Trophoblast cell (in vitro differentiated cells and primary cell): Measurements from ENCODE around the gene ZKSCAN2.

Experiments used
- DNase-seq, 2 donors: peaks; one replicate each; pipeline ENCODE4 v3.0.0-alpha.2; 2016
- H2AFZ ChIP-seq: 2 replicates; pipeline ENCODE4 v1.6.1; 2013; ENCODE audit warnings: low read length, moderate library complexity, mild to moderate bottlenecking; ENCODE audit not compliant: insufficient read depth, poor library complexity
- H2AK5ac ChIP-seq: 2 replicates; pipeline ENCODE4 v1.6.1; 2013; ENCODE audit warnings: mild to moderate bottlenecking, low read length
- H2BK120ac ChIP-seq: 2 replicates; pipeline ENCODE4 v1.6.1; 2013; ENCODE audit warnings: low read length, mild to moderate bottlenecking, moderate library complexity; ENCODE audit not compliant: insufficient read depth, poor library complexity
- H2BK12ac ChIP-seq: 2 replicates; pipeline ENCODE4 v1.6.1; 2013; ENCODE audit warnings: mild to moderate bottlenecking, low read length, moderate library complexity
- H2BK5ac ChIP-seq: 2 replicates; pipeline ENCODE4 v1.6.1; 2013; ENCODE audit warnings: low read length, low read depth, moderate library complexity, mild to moderate bottlenecking; ENCODE audit not compliant: poor library complexity
- H3K14ac ChIP-seq: 2 replicates; pipeline ENCODE4 v1.6.1; 2013; ENCODE audit warnings: mild to moderate bottlenecking, low read length
- H3K18ac ChIP-seq: 2 replicates; pipeline ENCODE4 v1.6.1; 2013; ENCODE audit warnings: mild to moderate bottlenecking, low read length
- H3K23ac ChIP-seq: 2 replicates; pipeline ENCODE4 v1.6.1; 2013; ENCODE audit warnings: low read length
- H3K27ac ChIP-seq: 2 replicates; pipeline ENCODE4 v1.5.1; 2013; ENCODE audit warnings: low read depth, mild to moderate bottlenecking, inconsistent platforms, low read length, moderate library complexity
- H3K27me3 ChIP-seq: 2 replicates; pipeline ENCODE4 v1.6.1; 2013; ENCODE audit warnings: inconsistent platforms, mild to moderate bottlenecking, low read length, moderate library complexity; ENCODE audit not compliant: insufficient read depth
- H3K36me3 ChIP-seq, 2 experiments: 1 replicate in 1 of 2; 2 replicates in 1 of 2; pipeline ENCODE4 v1.6.1; 2013; ENCODE audit warnings: low read length in 2 of 2, mild to moderate bottlenecking in 2 of 2, moderate library complexity in 1 of 2; ENCODE audit not compliant: insufficient read depth in 2 of 2, control insufficient read depth in 1 of 2
- H3K4ac ChIP-seq: 2 replicates; pipeline ENCODE4 v1.6.1; 2013; ENCODE audit warnings: low read depth, mild to moderate bottlenecking, low read length, moderate library complexity
- H3K4me1 ChIP-seq, 2 experiments: 1 replicate in 1 of 2; 2 replicates in 1 of 2; pipeline ENCODE4 v1.6.1; 2013; ENCODE audit warnings: low read length in 2 of 2, mild to moderate bottlenecking in 2 of 2, moderate library complexity in 1 of 2; ENCODE audit not compliant: insufficient read depth in 2 of 2, control insufficient read depth in 1 of 2
- H3K4me2 ChIP-seq: 2 replicates; pipeline ENCODE4 v1.6.1; 2013; ENCODE audit warnings: inconsistent platforms, mild to moderate bottlenecking, low read length, moderate library complexity
- H3K4me3 ChIP-seq: 2 replicates; pipeline ENCODE4 v1.5.1; 2013; ENCODE audit warnings: mild to moderate bottlenecking, low read depth, low read length, inconsistent platforms
- H3K79me1 ChIP-seq: one replicate; pipeline ENCODE4 v1.6.1; 2013; ENCODE audit warnings: low read length
- H3K79me2 ChIP-seq: 2 replicates; pipeline ENCODE4 v1.6.1; 2013; ENCODE audit warnings: low read length, mild to moderate bottlenecking; ENCODE audit not compliant: control insufficient read depth, insufficient read depth, poor library complexity
- H3K9ac ChIP-seq: 2 replicates; pipeline ENCODE4 v1.6.1; 2013; ENCODE audit warnings: mild to moderate bottlenecking, low read length
- H3K9me3 ChIP-seq: 2 replicates; pipeline ENCODE4 v1.6.1; 2013; ENCODE audit warnings: low read depth, mild to moderate bottlenecking, control low read depth, inconsistent platforms, low read length; ENCODE audit not compliant: insufficient read depth
- H4K12ac ChIP-seq: 2 replicates; pipeline ENCODE4 v1.6.1; 2013; ENCODE audit warnings: low read depth, mild to moderate bottlenecking, low read length, moderate library complexity
- H4K8ac ChIP-seq: 2 replicates; pipeline ENCODE4 v1.6.1; 2013; ENCODE audit warnings: low read depth, mild to moderate bottlenecking, low read length, moderate library complexity
- H4K91ac ChIP-seq: one replicate; pipeline ENCODE4 v1.6.1; 2013; ENCODE audit warnings: low read depth, mild to moderate bottlenecking, low read length, moderate library complexity
- WGBS: extraction: QIAGEN DNeasy Blood & Tissue Kit; methylation state at CpG from one replicate; pipeline ENCODE4 v1.1.7; 2013; ENCODE audit warnings: missing lambda C conversion rate; ENCODE audit not compliant: insufficient read length, insufficient coverage; ENCODE audit errors: extremely low coverage; 5-methylcytosine and 5-hydroxymethylcytosine counted together

Gene ZKSCAN2

GRCh38 chr16:25192096-25192495, 65.5 kb downstream of the ZKSCAN2 start:
- Histone ChIP-seq H3K4me1 (peaks cover 3 to 6% of the 10 kb centered on the region in 2 experiments), H3K9me3 (no peaks in the 10 kb centered on the region), H3K14ac (no peak overlapping the region)

GRCh38 chr16:25189305-25189704, 68.3 kb downstream of the ZKSCAN2 start:
- WGBS = no CpG with 5 or more reads among the region's 6 CpGs
- Histone ChIP-seq H2BK120ac (no peak overlapping the region), H2BK12ac (no peak overlapping the region), H3K27ac (no peak overlapping the region), H3K27me3 (no peaks in the 10 kb centered on the region), H3K9me3 (no peaks in the 10 kb centered on the region), H4K8ac (no peak overlapping the region), H4K12ac (no peak overlapping the region), H3K36me3 (no peaks in the 10 kb centered on the region), H2BK5ac (no peak overlapping the region), H3K23ac (no peak overlapping the region), H3K9ac (no peak overlapping the region), H3K14ac (no peak overlapping the region), H3K18ac (no peak overlapping the region), H2AK5ac (no peak overlapping the region), H3K79me2 (no peaks in the 10 kb centered on the region), H3K4ac (no peak overlapping the region), H3K4me1 (peaks cover 0 to 3% of the 10 kb centered on the region in 2 experiments), H3K79me1 (no peaks in the 10 kb centered on the region), H4K91ac (no peak overlapping the region), H2AFZ (no peak overlapping the region), H3K4me2 (no peak overlapping the region), H3K4me3 (no peak overlapping the region)
- peak; percentile 41 to 78 for DNase-seq

More at GRCh38 chr16:25192096-25192495, 65.5 kb downstream of the ZKSCAN2 start:
- peak; percentile 79 to 93 for DNase-seq
- Histone ChIP-seq H2AK5ac (no peak overlapping the region), H2BK12ac (no peak overlapping the region), H3K27ac (no peak overlapping the region), H3K27me3 (no peaks in the 10 kb centered on the region), H3K79me2 (no peaks in the 10 kb centered on the region), H3K18ac (no peak overlapping the region), H2BK5ac (no peak overlapping the region), H4K8ac (no peak overlapping the region), H3K4ac (no peak overlapping the region), H3K4me2 (no peak overlapping the region), H3K9ac (no peak overlapping the region), H2BK120ac (peak overlapping the region; percentile 60), H3K4me3 (no peak overlapping the region), H3K36me3 (no peaks in the 10 kb centered on the region), H4K91ac (peak overlapping the region; percentile 24), H2AFZ (no peak overlapping the region), H4K12ac (no peak overlapping the region), H3K23ac (no peak overlapping the region), H3K79me1 (peaks cover 8% of the 10 kb centered on the region)
- WGBS = no CpG with 5 or more reads among the region's 6 CpGs

GRCh38 chr16:25187491-25187795, 70.2 kb downstream of the ZKSCAN2 start:
- Histone ChIP-seq H3K36me3 (no peaks in the 10 kb centered on the region), H2AK5ac (no peak overlapping the region), H3K27me3 (no peaks in the 10 kb centered on the region), H3K9ac (no peak overlapping the region), H3K9me3 (no peaks in the 10 kb centered on the region), H4K91ac (no peak overlapping the region), H3K79me1 (no peaks in the 10 kb centered on the region), H2BK12ac (no peak overlapping the region), H3K4ac (no peak overlapping the region), H3K18ac (no peak overlapping the region), H3K4me1 (peaks cover 0 to 2% of the 10 kb centered on the region in 2 experiments), H2BK120ac (no peak overlapping the region), H3K23ac (no peak overlapping the region), H3K14ac (no peak overlapping the region), H3K4me3 (no peak overlapping the region), H4K8ac (no peak overlapping the region), H2AFZ (no peak overlapping the region), H4K12ac (no peak overlapping the region), H3K4me2 (no peak overlapping the region), H3K79me2 (no peaks in the 10 kb centered on the region), H3K27ac (no peak overlapping the region), H2BK5ac (no peak overlapping the region)
- no CpG with 5 or more reads among the region's 3 CpGs for WGBS
- peak; percentile 53 to 80 for DNase-seq
